Muscle of arm (tissue), 14 donors: Measurements from ENCODE around the gene LGALS16. TPM values are rescaled to one million over a fixed set of nuclear protein-coding genes. Genes with fewer than 3 reads are reported as not detected.
"Not testable (repeated sequence)": the region's sequence is repeated elsewhere in the genome, so short reads cannot be mapped to it uniquely, and the experiment has no call there.

ENCODE experiments used
- DNase-seq: peaks from one replicate; pipeline ENCODE4 v3.0.0-alpha.2; 2013
- long read RNA-seq, 11 donors: transcript quantifications; one replicate each; lab custom pipeline, GENCODE V29; 2026
- polyA plus RNA-seq, 12 donors: library from polyadenylated mRNA; unstranded; fragments of 120-200 nt; gene quantifications; one replicate each; pipeline ENCODE4 v1.2.1, GENCODE V29; 2013; ENCODE audit not compliant: insufficient read length in 12 of 12

Gene LGALS16, protein sequence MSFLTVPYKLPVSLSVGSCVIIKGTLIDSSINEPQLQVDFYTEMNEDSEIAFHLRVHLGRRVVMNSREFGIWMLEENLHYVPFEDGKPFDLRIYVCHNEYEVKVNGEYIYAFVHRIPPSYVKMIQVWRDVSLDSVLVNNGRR
- not detected for polyA plus RNA-seq
- long read RNA-seq, donor 1, result 0 reads
- long read RNA-seq, donor 2, result 0 reads
- long read RNA-seq, donor 3, result 0 reads
- long read RNA-seq, donor 4, result 0 reads
- long read RNA-seq, donor 5, result 0 reads
- long read RNA-seq, donor 6, result 0 reads
- long read RNA-seq, donor 7, result 0 reads
- long read RNA-seq, donor 8, result 0 reads
- long read RNA-seq, donor 9, result 0 reads
- long read RNA-seq, donor 10, result 0 reads
- long read RNA-seq, donor 11, result 0 reads

DNA sequence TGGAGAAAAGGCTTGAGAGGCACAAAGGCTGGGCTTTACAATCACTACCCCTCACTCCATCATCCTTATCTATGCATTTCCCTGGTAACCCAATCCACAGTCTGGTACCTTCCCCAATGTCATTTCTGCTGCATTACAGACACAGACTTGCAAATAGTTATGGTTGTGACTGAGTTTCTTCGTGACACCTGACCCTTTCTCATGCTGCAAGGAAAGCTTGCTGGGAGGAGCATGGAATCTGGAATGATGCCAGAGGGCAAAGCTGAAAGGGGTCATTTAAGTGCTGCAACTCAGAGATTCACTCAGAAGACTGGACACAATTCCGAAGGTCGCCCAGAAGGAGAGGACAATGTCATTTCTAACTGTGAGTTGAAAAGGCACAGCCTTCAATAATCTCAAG lies at the start of gene LGALS16:
TSS of gene LGALS16 (plus strand) at position 301 of the 400 bp plus-strand sequence. CDS start at position 350, 49 bp downstream.
- DNase-seq, result no peak

DNA sequence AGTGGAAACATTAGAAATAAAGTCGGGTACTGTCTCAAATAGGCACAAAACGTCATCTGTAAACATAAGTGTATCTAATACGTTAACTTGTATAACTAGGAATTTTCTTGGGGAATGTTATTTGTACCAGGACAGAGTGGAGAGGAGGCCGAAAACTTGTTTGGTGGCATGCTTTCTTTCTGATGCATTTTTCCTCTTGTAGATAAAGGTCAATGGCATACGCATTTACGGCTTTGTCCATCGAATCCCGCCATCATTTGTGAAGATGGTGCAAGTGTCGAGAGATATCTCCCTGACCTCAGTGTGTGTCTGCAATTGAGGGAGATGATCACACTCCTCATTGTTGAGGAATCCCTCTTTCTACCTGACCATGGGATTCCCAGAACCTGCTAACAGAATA lies 48.7 kb upstream of the LGALS16 start:
- DNase-seq, result no peak

DNA sequence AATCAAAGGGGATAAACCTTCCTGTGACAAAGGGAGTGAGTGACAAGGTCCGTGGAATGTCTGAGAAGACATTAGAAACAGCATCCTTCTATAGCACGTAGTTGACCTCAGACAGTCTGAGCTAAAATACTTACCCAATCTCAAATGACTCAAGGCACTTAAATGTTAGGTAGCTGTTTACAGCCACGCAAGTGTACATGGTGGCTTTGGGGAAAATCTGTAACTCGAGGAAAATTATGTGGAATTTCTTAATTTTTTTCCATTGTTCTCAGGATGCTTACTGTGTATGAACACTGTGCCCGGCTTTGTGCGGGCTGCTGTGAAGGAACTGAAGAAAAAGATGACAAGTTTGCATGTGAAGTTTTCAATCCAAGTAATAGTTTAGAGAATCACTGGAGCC lies 48.2 kb upstream of the LGALS16 start:
- no peak for DNase-seq

DNA sequence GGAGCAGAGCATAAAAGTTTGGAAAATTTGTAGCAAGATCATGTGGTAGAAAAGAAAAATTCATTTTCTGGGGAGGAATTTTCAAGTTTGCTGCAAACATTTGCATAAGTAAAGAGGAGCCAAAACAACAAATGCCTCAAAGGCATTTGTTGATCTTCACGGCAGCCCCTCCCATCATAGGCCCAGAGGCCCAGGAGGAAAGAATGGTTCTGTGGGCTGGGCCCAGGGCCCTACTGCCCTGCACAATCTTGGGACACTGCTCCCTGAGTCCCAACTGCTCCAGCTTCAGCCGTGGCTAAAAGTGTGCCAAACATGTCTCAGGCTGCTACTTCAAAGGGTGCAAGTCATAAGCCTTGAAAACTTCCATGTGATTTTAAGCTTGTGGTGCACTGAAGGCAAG lies 42.1 kb upstream of the LGALS16 start:
- no peak for DNase-seq

DNA sequence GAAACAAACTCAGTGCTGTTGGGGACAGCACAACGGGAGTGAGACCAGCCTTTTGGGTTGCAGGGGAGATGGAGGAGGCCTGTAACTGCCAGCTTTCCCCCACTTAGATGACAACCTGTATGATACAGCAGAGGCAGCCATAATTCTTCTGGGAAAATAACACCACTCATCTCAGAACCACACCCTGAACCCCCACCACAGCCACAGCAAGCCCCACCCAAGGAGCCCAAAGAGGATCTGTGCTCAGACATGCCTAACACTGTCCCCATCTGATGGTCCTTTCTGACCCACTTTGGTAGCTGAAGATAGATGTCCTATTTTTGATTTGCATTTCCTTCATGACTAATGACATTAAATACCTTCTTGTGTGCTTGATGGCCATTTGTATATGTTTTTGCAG lies 38.0 kb upstream of the LGALS16 start:
- no peak for DNase-seq

DNA sequence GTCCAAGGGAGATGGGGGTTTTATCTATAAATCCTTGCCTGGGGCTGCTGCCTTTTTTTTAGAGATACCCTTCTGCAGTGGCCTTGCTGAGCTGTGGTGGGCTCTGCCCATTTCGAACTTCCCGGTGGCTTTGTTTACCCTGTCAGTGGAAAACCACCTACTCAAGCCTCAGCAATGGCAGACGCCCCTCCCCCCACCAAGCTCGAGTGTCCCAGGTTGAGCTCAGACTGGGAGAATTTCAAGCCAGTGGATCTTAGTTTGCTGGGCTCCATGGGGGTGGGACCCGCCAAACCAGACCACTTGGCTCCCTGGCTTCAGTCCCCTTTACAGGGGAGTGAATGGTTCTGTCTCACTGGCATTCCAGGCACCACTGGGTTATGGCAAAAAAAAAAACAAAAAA lies 31.8 kb upstream of the LGALS16 start:
- DNase-seq, result no peak

DNA sequence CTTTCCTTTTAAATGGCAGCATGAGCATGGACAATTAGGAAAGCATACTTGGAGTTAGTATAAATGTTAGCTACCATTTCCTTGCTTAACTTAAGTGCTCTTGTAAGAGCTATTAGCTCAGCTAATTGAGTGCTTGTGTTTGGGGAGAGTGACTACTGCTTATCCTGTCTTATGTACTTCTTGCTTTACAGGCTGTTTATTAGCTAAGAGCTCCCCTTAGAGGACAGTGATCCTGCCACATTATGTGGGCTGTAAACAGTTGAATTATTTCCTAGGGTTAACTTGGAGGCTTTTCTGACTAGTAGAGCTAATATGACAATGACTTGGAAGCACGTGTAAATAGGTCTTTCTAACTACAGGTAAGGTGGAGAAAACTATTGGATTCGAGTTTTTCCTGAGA lies 28.1 kb upstream of the LGALS16 start:
- DNase-seq, result not testable (repeated sequence)

DNA sequence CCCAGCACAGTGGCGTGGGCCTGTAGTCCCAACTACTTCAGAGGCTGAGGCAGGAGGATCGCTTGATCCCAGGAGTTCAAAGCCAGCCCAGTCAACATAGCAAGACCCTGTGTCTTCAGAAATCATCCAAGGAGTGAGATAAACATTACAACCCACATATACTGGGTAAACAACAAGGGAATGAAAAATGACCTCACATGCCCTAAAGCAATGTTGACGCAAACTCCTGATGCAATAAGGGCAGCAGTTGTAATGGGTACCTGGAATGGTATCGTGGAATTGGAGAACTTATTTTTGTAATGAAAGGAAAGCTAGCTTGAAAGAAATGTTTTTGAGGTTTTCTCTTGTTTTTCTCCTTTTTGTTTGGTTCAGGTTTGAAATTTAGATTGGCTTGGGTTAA lies 24.5 kb upstream of the LGALS16 start:
- DNase-seq, result no peak

DNA sequence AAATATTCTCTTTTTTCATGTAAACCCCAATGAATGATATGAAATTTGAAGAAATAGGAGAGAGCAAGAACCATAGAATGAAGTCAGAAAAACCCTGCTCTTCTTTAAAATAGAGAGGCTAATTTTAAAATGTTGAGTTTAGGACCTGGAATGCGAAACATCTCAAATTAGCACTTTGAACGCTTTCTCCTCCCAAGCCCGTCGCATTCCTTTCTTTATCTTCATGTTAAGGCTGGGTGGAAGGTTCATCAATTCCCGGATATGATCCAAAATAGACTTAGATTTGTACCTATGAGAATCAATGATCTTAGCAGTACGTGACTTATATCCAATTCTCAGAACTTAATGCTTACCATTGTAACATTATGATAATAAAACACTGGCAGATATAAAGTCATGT lies 24.1 kb upstream of the LGALS16 start:
- DNase-seq, result no peak

DNA sequence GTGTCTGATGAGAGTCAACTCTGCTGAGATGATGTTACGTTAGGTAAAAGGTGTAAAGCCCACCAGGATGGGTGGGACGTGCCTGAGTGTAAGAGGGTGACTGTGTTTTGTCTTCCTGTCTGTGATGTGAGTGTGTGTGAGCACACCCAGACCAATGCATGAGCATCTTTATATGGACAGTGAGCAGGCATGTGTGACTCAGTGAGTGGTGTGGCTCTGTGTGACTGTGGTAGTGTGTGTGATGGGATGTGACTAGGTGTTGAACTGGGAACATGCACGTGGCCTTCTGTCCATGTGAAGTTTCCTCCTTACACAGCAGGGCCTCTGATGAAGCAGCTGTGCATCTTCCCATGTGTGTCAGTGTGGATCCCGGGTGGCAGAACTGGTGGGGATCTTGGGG lies 17.8 kb upstream of the LGALS16 start:
- DNase-seq, result no peak

DNA sequence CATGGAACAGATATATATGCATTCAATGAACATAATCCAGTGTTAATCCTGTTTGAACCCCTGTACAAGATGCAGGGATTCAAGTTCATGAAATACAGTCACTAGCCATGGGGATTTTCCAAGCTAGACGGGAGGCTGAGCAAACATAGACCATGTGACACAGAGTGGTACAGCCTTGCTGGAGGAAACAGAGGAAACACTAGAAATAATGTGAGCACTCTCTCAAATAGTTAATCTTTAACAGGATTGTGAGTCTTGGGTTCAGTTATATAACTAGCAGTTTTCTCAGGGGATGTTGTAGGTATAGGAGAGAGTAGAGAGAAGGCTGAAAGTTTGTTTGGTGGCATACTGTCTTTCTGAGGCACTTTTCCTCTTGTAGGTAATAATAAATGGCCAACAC lies 13.9 kb upstream of the LGALS16 start:
- DNase-seq, result no peak

DNA sequence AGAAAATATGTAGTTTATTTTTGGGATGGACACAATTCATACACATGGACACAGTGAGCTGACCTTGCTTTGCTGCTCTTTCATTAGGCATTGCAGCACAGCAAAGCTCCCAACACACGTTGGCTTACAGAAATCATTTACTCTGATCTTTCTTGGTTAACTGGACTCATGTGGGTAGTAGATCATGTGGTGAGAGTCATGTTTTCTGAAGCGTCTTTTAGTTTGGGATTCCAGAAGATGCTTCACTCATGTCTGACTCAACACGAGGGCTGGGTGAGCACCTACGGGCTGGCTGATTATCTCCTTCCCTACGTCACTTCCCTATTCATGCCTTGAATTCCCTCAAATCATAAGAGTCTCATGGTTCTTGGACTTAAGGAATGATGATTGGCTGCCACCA lies 12.1 kb upstream of the LGALS16 start:
- no peak for DNase-seq

DNA sequence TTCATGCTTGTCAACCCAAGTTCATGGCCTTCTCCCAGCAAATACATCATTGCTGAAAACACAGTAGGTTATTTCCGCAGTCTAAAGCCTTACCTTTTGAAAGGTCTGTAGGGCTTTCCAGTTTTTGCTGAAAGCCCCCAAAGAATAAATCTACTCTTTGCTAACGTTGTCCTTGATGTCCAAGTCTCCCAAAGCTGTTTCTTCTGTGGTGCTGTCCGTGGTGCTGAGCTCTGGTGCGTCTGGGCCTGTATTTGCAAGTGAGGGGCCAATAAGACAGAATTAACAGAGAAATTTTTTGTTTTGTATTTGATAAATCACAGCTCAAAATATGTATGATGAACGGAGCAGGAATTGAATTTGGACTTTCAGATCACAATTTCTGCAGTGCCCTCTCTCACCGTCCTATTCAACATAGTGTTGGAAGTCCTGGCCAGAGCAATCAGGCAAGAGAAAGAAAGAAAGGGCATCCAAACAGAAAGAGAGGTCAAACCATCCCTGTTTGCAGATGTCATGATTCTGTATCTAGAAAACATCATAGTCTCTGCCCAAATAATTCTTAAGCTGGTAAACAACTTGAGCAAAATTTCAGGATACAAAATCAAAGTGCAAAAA lies 9.8 kb upstream of the LGALS16 start:
- peak; percentile 12 for DNase-seq

DNA sequence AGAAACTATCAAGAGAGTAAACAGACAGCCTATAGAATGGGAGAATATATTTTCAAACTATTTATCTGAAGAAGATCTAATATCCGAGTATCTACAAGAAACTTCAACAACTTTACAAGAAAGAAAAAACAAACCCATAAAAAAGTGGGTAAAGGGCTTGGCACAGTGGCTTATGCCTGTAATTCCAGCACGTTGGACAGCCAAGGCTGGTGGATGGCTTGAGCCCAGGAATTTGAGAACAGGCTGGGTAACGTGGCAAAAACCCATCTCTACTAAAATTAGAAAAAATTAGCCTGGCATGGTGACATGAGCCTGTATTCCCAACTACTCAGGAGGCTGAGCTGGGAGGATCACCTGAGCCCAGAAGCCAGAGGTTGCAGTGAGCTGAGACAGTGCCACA lies 7.8 kb upstream of the LGALS16 start:
- DNase-seq, result no peak

DNA sequence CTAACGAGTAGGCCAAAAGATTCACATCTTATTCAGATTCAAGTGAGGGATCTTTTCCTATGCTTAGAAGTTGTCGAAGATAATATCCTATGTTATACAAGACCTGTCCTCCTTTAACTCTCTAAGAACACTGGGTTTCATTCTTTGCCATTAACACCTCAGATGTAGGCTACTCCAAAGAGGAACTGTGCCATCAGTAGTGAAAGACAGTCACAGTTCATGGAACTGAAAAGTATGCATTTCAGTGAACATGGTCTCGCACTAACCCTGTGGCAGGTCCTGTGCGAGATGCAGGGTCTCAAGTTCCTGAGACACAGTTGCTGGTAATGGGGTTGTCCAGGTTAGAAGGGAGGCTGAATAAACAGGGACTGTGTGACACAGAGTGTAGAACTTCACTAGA lies 4.1 kb downstream of the LGALS16 start:
- no peak for DNase-seq

DNA sequence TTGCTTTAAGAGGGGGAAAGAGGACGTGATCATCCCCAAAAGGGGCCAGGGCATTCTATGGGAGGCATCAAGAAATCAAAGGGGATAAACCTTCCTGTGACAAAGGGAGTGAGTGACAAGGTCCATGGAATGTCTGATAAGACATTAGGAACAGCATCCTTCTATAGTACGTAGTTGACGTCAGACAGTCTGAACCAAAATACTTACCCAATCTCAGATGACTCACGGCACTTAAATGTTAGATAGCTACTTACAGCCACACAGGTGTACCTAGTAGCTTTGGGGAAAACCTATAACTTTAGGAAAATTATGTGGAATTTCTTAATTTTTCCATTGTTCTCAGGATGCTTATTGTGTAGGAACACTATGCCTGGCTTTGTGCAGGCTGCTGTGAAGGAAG lies 4.9 kb downstream of the LGALS16 start:
- DNase-seq, result no peak

DNA sequence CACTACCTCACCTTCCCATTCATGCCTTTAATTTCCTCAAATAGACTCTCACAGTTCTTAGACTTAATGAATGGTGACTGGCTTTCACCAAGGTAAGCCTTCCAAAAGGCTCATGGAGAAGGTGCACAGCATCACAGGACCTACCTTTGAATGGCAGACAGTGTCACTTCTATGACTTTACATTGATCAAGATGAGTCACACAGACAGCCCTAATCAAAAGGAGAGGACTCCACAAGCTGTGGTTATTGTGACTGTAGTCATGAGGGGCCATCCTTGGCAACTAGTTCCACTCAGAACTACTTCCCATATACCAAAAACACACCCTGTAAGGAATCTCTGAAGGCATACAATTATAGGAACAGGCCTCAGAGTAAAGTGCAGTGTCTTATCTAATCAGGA lies 5.9 kb downstream of the LGALS16 start:
- DNase-seq, result no peak

DNA sequence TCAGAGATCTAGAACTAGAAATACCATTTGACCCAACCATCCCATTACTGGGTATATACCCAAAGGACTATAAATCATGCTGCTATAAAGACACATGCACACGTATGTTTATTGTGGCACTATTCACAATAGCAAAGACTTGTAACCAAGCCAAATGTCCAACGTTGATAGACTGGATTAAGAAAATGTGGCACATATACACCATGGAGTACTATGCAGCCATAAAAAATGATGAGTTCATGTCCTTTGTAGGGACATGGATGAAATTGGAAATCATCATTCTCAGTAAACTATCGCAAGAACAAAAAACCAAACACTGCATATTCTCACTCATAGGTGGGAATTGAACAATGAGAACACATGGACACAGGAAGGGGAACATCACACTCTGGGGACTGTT lies 14.1 kb downstream of the LGALS16 start:
- DNase-seq, result not testable (repeated sequence)

DNA sequence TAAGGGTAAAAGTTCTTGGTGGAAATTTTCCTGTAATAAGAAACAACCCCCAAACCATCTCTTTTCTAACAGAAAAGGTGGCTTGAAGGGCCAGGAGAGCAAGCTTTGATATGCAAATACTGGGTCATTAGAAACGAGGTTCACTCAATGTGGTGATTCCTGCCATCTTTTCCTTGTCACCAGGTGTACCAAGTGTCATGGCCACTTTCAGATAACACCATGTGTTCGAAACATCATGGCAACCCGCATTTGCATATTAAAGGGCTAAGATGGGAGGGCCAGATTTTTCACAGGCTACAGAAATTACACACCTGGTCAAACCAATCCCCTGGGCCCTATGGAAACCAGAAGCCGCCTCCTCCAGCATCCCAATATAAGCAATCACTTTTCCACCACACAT lies 15.3 kb downstream of the LGALS16 start:
- DNase-seq, result no peak

DNA sequence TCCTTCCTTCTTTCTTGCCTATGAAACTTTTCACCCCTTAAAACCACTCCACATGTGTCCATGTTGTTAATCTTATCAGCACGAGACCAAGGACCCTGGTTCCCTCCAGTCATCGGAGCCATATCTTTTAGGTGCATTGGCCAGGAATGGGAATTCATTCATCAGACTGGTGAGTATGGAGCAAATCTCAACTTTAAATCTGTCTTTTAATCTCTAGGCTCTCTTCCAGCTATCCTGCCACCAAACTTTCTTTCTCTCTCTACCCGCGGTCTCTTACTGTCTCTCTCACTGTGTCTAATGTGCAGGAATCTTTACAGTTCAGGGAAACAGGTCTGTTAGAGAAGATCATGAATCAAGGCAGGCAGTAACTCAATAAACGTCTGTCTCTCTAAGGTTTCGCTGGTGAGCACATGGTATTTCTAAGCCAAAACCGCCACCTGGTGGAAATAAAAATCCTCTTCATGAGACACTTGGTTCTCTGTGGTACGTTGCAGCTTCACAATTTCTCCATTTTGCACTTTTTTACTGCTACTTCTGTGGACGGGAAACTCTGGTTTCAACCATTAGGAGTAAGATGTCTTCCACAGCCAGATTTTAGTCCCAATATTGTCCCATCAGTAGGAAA lies 16.1 kb downstream of the LGALS16 start:
- DNase-seq, result peak; percentile 30

DNA sequence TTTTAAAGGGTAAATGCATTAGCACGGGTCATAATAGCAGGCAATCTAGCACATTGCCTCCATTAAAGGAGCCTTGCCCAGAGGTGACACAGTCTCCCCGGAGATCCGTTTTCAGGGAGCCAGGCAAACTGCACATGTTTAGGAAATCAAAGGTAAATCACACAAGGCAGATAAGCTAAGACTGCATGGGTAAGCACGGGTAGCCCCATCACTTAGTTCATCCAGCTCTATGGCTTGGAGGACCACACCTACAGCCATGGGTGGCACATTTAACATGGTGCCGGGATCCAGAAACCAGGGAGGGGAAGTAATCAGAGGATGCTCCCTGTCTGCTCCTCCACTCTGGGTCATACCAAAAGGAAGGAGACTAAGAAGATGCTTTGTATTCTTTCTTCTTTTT lies 16.8 kb downstream of the LGALS16 start:
- no peak for DNase-seq

DNA sequence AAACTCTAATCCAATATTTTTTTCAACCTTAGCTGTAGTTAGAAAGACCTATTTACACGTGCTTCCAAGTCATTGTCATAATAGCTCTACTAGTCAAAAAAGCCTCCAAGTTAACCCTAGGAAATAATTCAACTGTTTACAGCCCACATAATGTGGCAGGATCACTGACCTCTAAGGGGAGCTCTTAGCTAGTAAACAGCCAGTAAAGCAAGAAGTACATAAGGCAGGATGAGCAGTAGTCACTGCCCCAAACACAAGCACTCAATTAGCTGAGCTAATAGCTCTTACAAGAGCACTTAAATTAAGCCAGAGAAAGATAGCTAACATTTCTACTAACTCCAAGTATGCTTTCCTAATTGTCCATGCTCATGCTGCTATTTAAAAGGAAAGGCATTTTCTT lies 18.1 kb downstream of the LGALS16 start:
- DNase-seq, result not testable (repeated sequence)

DNA sequence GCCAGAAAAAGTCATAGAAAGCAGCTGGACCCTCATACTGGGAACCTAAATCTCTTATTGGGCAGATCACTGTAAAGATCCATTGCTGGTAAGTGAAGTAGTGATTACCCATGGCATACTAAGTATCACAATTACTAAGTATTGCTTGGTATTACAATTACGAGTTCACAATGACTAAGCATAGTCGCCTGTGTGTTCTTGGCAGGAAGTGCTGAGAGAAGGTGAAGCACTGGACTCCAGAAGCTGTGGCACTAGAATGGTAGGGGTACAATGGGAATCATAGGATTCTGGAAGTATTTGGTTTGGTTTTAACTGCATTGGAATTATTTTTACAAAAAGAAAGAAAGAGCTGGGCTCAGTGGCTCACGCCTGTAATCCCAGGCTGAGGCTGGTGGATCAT lies 20.3 kb downstream of the LGALS16 start:
- no peak for DNase-seq
